ENCODE results near the gene SORL1-AS1.

SORL1-AS1 gene

GRCh38 chr11:121417607-121418006 lies 35.2 kb downstream of the SORL1-AS1 start:
- H3K36me3 Mint-ChIP-seq (ENCODE audit: insufficient read depth in 1 of 3, low read depth in 3 of 3): no peaks in the 10 kb centered on the region; a peak in 1 of 7 replicates

More at GRCh38 chr11:121417607-121418006, 35.2 kb downstream of the SORL1-AS1 start:
- peaks cover 14 to 20% of the 10 kb centered on the region in 2 experiments for H3K4me1 Mint-ChIP-seq
- no peaks in the 10 kb centered on the region for H3K27me3 Mint-ChIP-seq (ENCODE audit: low read depth)
- H3K27ac Mint-ChIP-seq: 0 out of 7 replicates have a peak overlapping the region, but pooled peaks of 1 of the 3 experiments have one; percentile 38
- no peak overlapping the region for H4K5ac ChIP-seq (ENCODE audit: insufficient read length, low read depth, low read length)
- H2BK120ac ChIP-seq (ENCODE audit: low read depth, low read length, poor library complexity, severe bottlenecking): no peak overlapping the region
- no peak overlapping the region for H2AFZ ChIP-seq (ENCODE audit: low read length)
- H3K9ac ChIP-seq (ENCODE audit: extremely low read depth, insufficient read length, low read length): no peak overlapping the region
- no CpG with 5 or more reads among the region's 2 CpGs for WGBS (ENCODE audit: extremely low coverage, insufficient read length, low lambda C conversion rate)
- H3K18ac ChIP-seq (ENCODE audit: insufficient read length, low read depth, low read length): no peak overlapping the region
- H4K91ac ChIP-seq (ENCODE audit: insufficient read length, low read depth, low read length): no peak overlapping the region
- no peak overlapping the region for H2BK20ac ChIP-seq (ENCODE audit: low read depth, low read length, poor library complexity, severe bottlenecking)
- H3K23ac ChIP-seq (ENCODE audit: insufficient read length, low read depth, low read length): no peak overlapping the region
- H3K4me3 Mint-ChIP-seq: no peak overlapping the region
- H3K27me3 ChIP-seq (ENCODE audit: insufficient read depth, low read length): no peaks in the 10 kb centered on the region
- H3K79me1 ChIP-seq (ENCODE audit: insufficient read depth, low read depth, low read length, poor library complexity, severe bottlenecking): no peaks in the 10 kb centered on the region
- no peaks in the 10 kb centered on the region for H4K20me1 ChIP-seq (ENCODE audit: control insufficient read depth, insufficient read depth, insufficient read length)
- TF ChIP-seq CTCF (conservative IDR thresholded peaks at IDR 0.05): no peak
- no peak overlapping the region for H2BK15ac ChIP-seq (ENCODE audit: low read depth, low read length)
- no peak overlapping the region for H2BK12ac ChIP-seq (ENCODE audit: insufficient read length, low read depth, low read length)
- no peaks in the 10 kb centered on the region; a peak in 1 of 5 replicates for H3K9me3 Mint-ChIP-seq
- no peak overlapping the region for H3K27ac ChIP-seq (ENCODE audit: insufficient read length, low read depth, low read length)
- 0 out of 2 replicates have a peak, but pooled peaks cover 4% of the 10 kb centered on the region for H3K4me1 ChIP-seq (ENCODE audit: insufficient read depth, low read length)
- no peak overlapping the region for H3K4ac ChIP-seq (ENCODE audit: low read depth, low read length)
- no peak overlapping the region for H4K8ac ChIP-seq (replicated peaks; ENCODE audit: insufficient read length, low read depth, low read length)
- no peak overlapping the region for H3K4me2 ChIP-seq (ENCODE audit: insufficient read depth, insufficient read length, low read length)
- H2BK5ac ChIP-seq (ENCODE audit: insufficient read length, low read length): no peak overlapping the region
- no peak overlapping the region for H3K14ac ChIP-seq (ENCODE audit: insufficient read depth, low read length)
- DNase-seq: no peak
- no peak overlapping the region for H2AK5ac ChIP-seq (ENCODE audit: insufficient read length, low read length)
- H3T11ph ChIP-seq (ENCODE audit: low read length): no peak overlapping the region
- no peaks in the 10 kb centered on the region for H3K9me3 ChIP-seq (ENCODE audit: control insufficient read depth, low read depth, low read length)
- no peaks in the 10 kb centered on the region for H3K23me2 ChIP-seq (ENCODE audit: insufficient read length, low read depth, low read length, poor library complexity, severe bottlenecking)
- no peaks in the 10 kb centered on the region for H3K79me2 ChIP-seq (ENCODE audit: insufficient read depth, low read length)
- no peak overlapping the region for H3K56ac ChIP-seq (ENCODE audit: insufficient read length, low read depth, low read length)
